ENCODE results near the gene HIVEP3. TPM values are rescaled to one million over a fixed set of nuclear protein-coding genes. Genes with fewer than 3 reads are reported as not detected.

The HIVEP3 gene
- polyA plus RNA-seq, 1 of the 3 experiments (the other 2 are of a cell fraction), result 6.4 TPM

DNA sequence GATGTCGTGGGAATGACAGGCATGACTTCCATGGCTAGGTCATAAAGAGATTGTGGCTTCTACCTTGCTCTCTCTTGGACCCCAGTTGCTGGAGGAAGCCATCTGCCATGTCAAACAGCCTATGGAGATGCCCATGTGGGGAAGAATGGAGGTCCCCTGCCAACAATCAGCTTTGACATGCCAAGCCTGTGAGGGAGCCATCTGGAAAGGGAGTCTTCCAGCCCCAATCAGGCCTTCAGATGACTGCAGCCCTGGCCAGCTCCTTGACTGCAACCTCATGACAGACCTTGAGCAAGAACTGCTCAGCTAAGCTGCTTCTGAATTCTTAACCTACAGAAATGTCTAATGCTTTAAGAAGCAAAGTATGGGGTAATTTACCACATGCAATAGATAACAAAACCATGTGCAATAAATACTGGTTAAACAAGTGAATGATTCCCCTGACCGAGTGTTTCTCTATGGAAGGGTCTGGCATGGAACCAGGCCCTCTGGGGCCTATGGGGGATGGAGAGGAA lies 187.1 kb downstream of the HIVEP3 start:
- Histone ChIP-seq H3K9ac (no peak overlapping the region), H2AFZ (ENCODE audit: low read depth) (no peak overlapping the region), H3K4me1 (ENCODE audit: control insufficient read depth in 1 of 2, insufficient read depth in 2 of 2, low read depth in 1 of 2, low read length in 1 of 2) (peaks cover 0 to 57% of the 10 kb centered on the region in 2 experiments; a peak in 1 of 4 replicates), H3K4me2 (no peak overlapping the region), H3K36me3 (replicated peaks in 1 of 2; ENCODE audit: control insufficient read depth in 1 of 2, insufficient read depth in 2 of 2, low read length in 1 of 2) (no peaks in the 10 kb centered on the region), H3F3A (replicated peaks; ENCODE audit: insufficient read depth) (no peaks in the 10 kb centered on the region), H4K20me1 (ENCODE audit: insufficient read depth) (no peaks in the 10 kb centered on the region), H3K4me3 (ENCODE audit: low read depth in 2 of 2, low read length in 1 of 2) (no peak overlapping the region), H3K9me2 (no peaks in the 10 kb centered on the region), H3K79me2 (ENCODE audit: insufficient read depth) (no peaks in the 10 kb centered on the region), H3K9me3 (no peaks in the 10 kb centered on the region), H3K27ac (ENCODE audit: low read depth in 2 of 2, low read length in 1 of 2) (no peak overlapping the region), H3K27me3 (ENCODE audit: insufficient read depth) (no peaks in the 10 kb centered on the region)
- ChIA-PET POLR2A (no interaction called here), CTCF (no interaction called here)
- DNase-seq, result no peak
- TF ChIP-seq NFIC (IDR thresholded peaks at IDR 0.05; ENCODE audit: borderline replicate concordance) (no peak), TEAD4 (IDR thresholded peaks at IDR 0.05; ENCODE audit: borderline replicate concordance, insufficient read depth) (no peak), YY1 (IDR thresholded peaks at IDR 0.05; ENCODE audit: low read depth) (no peak), FOXM1 (IDR thresholded peaks at IDR 0.05; ENCODE audit: low read depth) (no peak), GABPA (IDR thresholded peaks at IDR 0.05; ENCODE audit: low read depth) (no peak), TCF12 (IDR thresholded peaks at IDR 0.05) (no peak), GATA2 (CRISPR knock-in tag; IDR thresholded peaks at IDR 0.05) (no peak), RFX5 (IDR thresholded peaks at IDR 0.05; ENCODE audit: low read length) (no peak), POLR2AphosphoS5 (IDR thresholded peaks at IDR 0.05; ENCODE audit: low read depth, low read length) (no peak), RXRA (IDR thresholded peaks at IDR 0.05; ENCODE audit: borderline replicate concordance, low read depth) (no peak)
- TF ChIP-seq, protein P1, sequence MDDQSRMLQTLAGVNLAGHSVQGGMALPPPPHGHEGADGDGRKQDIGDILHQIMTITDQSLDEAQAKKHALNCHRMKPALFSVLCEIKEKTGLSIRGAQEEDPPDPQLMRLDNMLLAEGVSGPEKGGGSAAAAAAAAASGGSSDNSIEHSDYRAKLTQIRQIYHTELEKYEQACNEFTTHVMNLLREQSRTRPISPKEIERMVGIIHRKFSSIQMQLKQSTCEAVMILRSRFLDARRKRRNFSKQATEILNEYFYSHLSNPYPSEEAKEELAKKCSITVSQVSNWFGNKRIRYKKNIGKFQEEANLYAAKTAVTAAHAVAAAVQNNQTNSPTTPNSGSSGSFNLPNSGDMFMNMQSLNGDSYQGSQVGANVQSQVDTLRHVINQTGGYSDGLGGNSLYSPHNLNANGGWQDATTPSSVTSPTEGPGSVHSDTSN (IDR thresholded peaks at IDR 0.05), result no peak
- TF ChIP-seq, protein P2, sequence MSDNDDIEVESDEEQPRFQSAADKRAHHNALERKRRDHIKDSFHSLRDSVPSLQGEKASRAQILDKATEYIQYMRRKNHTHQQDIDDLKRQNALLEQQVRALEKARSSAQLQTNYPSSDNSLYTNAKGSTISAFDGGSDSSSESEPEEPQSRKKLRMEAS (IDR thresholded peaks at IDR 0.05; ENCODE audit: low read depth), result no peak
- TF ChIP-seq, protein P3, sequence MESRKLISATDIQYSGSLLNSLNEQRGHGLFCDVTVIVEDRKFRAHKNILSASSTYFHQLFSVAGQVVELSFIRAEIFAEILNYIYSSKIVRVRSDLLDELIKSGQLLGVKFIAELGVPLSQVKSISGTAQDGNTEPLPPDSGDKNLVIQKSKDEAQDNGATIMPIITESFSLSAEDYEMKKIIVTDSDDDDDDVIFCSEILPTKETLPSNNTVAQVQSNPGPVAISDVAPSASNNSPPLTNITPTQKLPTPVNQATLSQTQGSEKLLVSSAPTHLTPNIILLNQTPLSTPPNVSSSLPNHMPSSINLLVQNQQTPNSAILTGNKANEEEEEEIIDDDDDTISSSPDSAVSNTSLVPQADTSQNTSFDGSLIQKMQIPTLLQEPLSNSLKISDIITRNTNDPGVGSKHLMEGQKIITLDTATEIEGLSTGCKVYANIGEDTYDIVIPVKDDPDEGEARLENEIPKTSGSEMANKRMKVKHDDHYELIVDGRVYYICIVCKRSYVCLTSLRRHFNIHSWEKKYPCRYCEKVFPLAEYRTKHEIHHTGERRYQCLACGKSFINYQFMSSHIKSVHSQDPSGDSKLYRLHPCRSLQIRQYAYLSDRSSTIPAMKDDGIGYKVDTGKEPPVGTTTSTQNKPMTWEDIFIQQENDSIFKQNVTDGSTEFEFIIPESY (IDR thresholded peaks at IDR 0.05; ENCODE audit: borderline replicate concordance, low read depth), result no peak
- TF ChIP-seq, protein P4, sequence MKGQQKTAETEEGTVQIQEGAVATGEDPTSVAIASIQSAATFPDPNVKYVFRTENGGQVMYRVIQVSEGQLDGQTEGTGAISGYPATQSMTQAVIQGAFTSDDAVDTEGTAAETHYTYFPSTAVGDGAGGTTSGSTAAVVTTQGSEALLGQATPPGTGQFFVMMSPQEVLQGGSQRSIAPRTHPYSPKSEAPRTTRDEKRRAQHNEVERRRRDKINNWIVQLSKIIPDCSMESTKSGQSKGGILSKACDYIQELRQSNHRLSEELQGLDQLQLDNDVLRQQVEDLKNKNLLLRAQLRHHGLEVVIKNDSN (IDR thresholded peaks at IDR 0.05; ENCODE audit: borderline replicate concordance, low read depth), result no peak
- TF ChIP-seq, protein P5, sequence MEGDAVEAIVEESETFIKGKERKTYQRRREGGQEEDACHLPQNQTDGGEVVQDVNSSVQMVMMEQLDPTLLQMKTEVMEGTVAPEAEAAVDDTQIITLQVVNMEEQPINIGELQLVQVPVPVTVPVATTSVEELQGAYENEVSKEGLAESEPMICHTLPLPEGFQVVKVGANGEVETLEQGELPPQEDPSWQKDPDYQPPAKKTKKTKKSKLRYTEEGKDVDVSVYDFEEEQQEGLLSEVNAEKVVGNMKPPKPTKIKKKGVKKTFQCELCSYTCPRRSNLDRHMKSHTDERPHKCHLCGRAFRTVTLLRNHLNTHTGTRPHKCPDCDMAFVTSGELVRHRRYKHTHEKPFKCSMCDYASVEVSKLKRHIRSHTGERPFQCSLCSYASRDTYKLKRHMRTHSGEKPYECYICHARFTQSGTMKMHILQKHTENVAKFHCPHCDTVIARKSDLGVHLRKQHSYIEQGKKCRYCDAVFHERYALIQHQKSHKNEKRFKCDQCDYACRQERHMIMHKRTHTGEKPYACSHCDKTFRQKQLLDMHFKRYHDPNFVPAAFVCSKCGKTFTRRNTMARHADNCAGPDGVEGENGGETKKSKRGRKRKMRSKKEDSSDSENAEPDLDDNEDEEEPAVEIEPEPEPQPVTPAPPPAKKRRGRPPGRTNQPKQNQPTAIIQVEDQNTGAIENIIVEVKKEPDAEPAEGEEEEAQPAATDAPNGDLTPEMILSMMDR (IDR thresholded peaks at IDR 0.05), result no peak
- WGBS (ENCODE audit: low lambda C conversion rate), result 91% methylated on average over 1 of the region's 2 CpGs
